Tibial nerve (tissue), 4 donors: ENCODE measurements around the gene DVL2. TPM values are rescaled to one million over a fixed set of nuclear protein-coding genes. Genes with fewer than 3 reads are reported as not detected.

Experiments used
- DNase-seq, 2 donors: peaks; one replicate each; pipeline ENCODE4 v3.0.0-alpha.2; 2019; ENCODE audit warnings: low spot score in 2 of 2
- H3K27ac ChIP-seq, 4 donors: fragments of 200-600 bp; sonication (generic) in 3 of 4; one replicate each; pipeline ENCODE4 v1.5.1; 2017 to 2019; ENCODE audit warnings: mild to moderate bottlenecking in 1 of 4
- H3K27me3 ChIP-seq, 2 donors: fragments of 200-600 bp; sonication (generic) in 1 of 2; one replicate each; pipeline versions ENCODE4 v1.5.1 to v1.6.0; 2017 to 2019
- H3K36me3 ChIP-seq, 3 donors: fragments of 200-600 bp; sonication (generic); one replicate each; pipeline ENCODE4 v1.5.1; 2018 to 2019
- H3K4me1 ChIP-seq, 4 donors: fragments of 200-600 bp; sonication (generic) in 3 of 4; one replicate each; pipeline ENCODE4 v1.5.1; 2017 to 2019
- H3K4me3 ChIP-seq, 4 donors: fragments of 200-600 bp; sonication (generic) in 3 of 4; one replicate each; pipeline ENCODE4 v1.5.1; 2017 to 2019; ENCODE audit warnings: mild to moderate bottlenecking in 1 of 4, moderate library complexity in 1 of 4
- H3K9me3 ChIP-seq, 4 donors: fragments of 200-600 bp; sonication (generic) in 3 of 4; one replicate each; pipeline ENCODE4 v1.5.1; 2017 to 2019
- CTCF ChIP-seq, 5 experiments: fragments of 200-600 bp in 3 of 5; fragments of 450-650 bp in 2 of 5; sonication (generic) in 3 of 5; IDR thresholded peaks; one replicate each; pipeline ENCODE4 v1.5.1; 2016 to 2019; ENCODE audit warnings: antibody characterized with exemption in 5 of 5, mild to moderate bottlenecking in 3 of 5, moderate library complexity in 2 of 5
- EP300 ChIP-seq, 2 donors: sonication (generic); formaldehyde crosslinking; IDR thresholded peaks; one replicate each; pipeline ENCODE4 v1.6.1; 2017; ENCODE audit warnings: antibody characterized with exemption in 2 of 2, mild to moderate bottlenecking in 1 of 2
- POLR2A ChIP-seq, 2 donors: fragments of 450-650 bp; IDR thresholded peaks; one replicate each; pipeline ENCODE4 v1.6.1; 2017; ENCODE audit warnings: antibody characterized with exemption in 2 of 2, mild to moderate bottlenecking in 2 of 2, moderate library complexity in 2 of 2
- WGBS, 2 donors: methylation state at CpG; one replicate each; pipeline ENCODE4 v1.1.5; 2018; 5-methylcytosine and 5-hydroxymethylcytosine counted together
- total RNA-seq, 4 donors: library from RNA; depleted of rRNA; stranded (reverse); fragments of >200 nt; gene quantifications; one replicate each; pipeline ENCODE4 v1.1.0, GENCODE V29; 2016

The DVL2 gene
- total RNA-seq, 4 donors from 2014 or later = 41.4 to 51.2 (median 46.7) TPM

- Histone ChIP-seq H3K27ac (no peak overlapping the region), H3K36me3 (peaks cover 0 to 73% (median 0%) of the 10 kb centered on the region in 3 donors), H3K9me3 (no peaks in the 10 kb centered on the region), H3K27me3 (no peaks in the 10 kb centered on the region), H3K4me3 (no peak overlapping the region), H3K4me1 (no peaks in the 10 kb centered on the region)
- WGBS, 2 donors = 87 to 88% methylated on average over 9 to 20 of the region's 22 CpGs
- no peak for DNase-seq
- no peak for TF ChIP-seq POLR2A (IDR thresholded peaks at IDR 0.05)
- TF ChIP-seq CTCF (IDR thresholded peaks at IDR 0.05) = no peak
- TF ChIP-seq EP300 (IDR thresholded peaks at IDR 0.05) = no peak
These were observed 37.5 kb downstream of the DVL2 start for GRCh38 chr17:7196651-7197401.

GRCh38 chr17:7195971-7196370, 38.3 kb downstream of the DVL2 start:
- no peak for DNase-seq
- peaks cover 0 to 78% (median 0%) of the 10 kb centered on the region in 3 donors for H3K36me3 ChIP-seq
- H3K27ac ChIP-seq = no peak overlapping the region
- no peak overlapping the region for H3K4me3 ChIP-seq
- no peaks in the 10 kb centered on the region for H3K27me3 ChIP-seq
- H3K9me3 ChIP-seq = no peaks in the 10 kb centered on the region
- 90 to 93% methylated on average over 11 to 12 of the region's 12 CpGs for WGBS, 2 donors
- TF ChIP-seq POLR2A (IDR thresholded peaks at IDR 0.05) (no peak), EP300 (IDR thresholded peaks at IDR 0.05) (no peak), CTCF (IDR thresholded peaks at IDR 0.05) (no peak)
- no peaks in the 10 kb centered on the region for H3K4me1 ChIP-seq

GRCh38 chr17:7192271-7192937, 41.9 kb downstream of the DVL2 start:
- H3K9me3 ChIP-seq = no peaks in the 10 kb centered on the region
- 75 to 77% methylated on average over 12 of the region's 12 CpGs for WGBS, 2 donors
- no peak overlapping the region for H3K4me3 ChIP-seq
- H3K27ac ChIP-seq = no peak overlapping the region
- H3K4me1 ChIP-seq = no peaks in the 10 kb centered on the region
- peaks cover 0 to 71% (median 0%) of the 10 kb centered on the region in 3 donors for H3K36me3 ChIP-seq
- H3K27me3 ChIP-seq = no peaks in the 10 kb centered on the region
- no peak for TF ChIP-seq EP300 (IDR thresholded peaks at IDR 0.05)
- TF ChIP-seq POLR2A (IDR thresholded peaks at IDR 0.05) = no peak
- TF ChIP-seq CTCF (IDR thresholded peaks at IDR 0.05) = no peak
- no peak for DNase-seq

GRCh38 chr17:7191571-7192270, 42.6 kb downstream of the DVL2 start:
- 62 to 71% methylated on average over 26 of the region's 26 CpGs for WGBS, 2 donors
- TF ChIP-seq EP300 (IDR thresholded peaks at IDR 0.05) (no peak), POLR2A (IDR thresholded peaks at IDR 0.05) (no peak), CTCF (IDR thresholded peaks at IDR 0.05) (no peak)
- peaks cover 0 to 64% (median 0%) of the 10 kb centered on the region in 3 donors for H3K36me3 ChIP-seq
- no peak overlapping the region for H3K4me3 ChIP-seq
- no peaks in the 10 kb centered on the region for H3K9me3 ChIP-seq
- peak in 1 of 2 donors; percentile 24 for DNase-seq
- H3K27ac ChIP-seq = no peak overlapping the region
- no peaks in the 10 kb centered on the region for H3K27me3 ChIP-seq
- H3K4me1 ChIP-seq = no peaks in the 10 kb centered on the region
